AG10803 (cell line): ENCODE results near the gene ARPC2.

ENCODE experiments used
- DNase-seq: peaks from one replicate; pipeline ENCODE4 v3.0.0; 2010; ENCODE audit warnings: low read depth
- H3K4me3 ChIP-seq: 2 replicates; pipeline ENCODE4 v1.5.1; 2011; ENCODE audit warnings: mild to moderate bottlenecking, low read length, control low read depth
- CTCF ChIP-seq: conservative IDR thresholded peaks from 2 replicates; pipeline ENCODE4 v1.5.1; 2011; ENCODE audit warnings: mild to moderate bottlenecking, low read length, control low read depth, inconsistent platforms

ARPC2 gene

DNA sequence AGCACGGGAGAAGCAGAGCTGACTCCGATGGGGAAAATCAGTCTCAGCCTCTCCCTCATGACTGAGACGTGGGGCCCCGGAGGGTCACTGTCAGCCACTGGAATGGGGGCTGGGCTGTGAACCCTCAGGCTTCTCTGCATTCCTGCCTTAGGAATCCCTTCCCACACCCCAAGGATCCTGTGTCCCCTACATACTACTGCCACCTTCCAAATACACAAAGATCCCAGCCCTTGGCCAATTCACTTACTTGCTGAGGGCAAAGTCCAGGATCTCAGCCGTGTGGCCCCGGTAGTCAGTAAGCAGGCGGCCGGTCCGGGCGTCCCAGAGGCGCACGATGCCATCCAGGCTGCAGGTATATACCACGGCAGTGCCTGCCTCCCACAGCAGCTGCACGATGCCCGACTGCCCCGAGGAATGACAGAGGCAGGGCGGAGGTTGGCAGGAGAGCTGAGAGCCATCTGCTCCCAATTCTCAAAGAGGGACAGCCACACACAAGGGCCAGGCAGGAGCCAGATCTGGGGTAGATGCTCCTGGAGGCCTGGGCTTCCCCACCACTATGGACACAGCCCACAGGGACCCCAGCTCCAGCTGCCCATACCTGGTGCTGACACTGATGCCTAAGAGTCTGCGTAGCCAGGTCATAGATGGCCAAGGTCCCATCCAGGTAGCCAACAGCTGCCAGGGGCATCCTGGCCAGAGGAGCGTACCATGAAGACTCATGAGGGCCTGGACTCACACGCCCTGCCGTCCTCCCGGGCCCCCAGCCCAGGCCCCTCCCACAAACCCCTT is 48.0 kb downstream of the ARPC2 start:
- no peak for DNase-seq
- no peak overlapping the region for H3K4me3 ChIP-seq
- TF ChIP-seq CTCF: no peak

DNA sequence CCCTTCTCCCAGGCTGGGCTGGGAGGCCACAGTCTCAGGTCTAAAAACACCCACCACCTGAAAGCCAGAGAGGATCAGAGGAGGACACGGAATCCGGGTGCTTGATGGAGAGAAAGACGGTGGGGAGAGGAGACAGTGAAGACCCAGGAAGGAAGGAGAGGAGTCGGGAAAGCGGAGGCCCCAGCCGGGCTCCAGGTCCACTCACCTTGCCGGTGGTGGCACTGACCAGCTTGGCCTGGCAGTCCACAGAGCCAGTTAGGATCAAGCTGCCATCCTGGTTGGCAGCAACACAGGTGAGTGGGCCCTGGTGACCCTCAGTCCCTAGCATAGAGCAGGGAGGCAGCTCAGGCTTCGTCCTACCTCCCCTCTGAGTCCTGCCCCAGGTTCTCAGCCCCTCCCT is 48.6 kb downstream of the ARPC2 start:
- H3K4me3 ChIP-seq: no peak overlapping the region
- no peak for TF ChIP-seq CTCF
- no peak for DNase-seq

DNA sequence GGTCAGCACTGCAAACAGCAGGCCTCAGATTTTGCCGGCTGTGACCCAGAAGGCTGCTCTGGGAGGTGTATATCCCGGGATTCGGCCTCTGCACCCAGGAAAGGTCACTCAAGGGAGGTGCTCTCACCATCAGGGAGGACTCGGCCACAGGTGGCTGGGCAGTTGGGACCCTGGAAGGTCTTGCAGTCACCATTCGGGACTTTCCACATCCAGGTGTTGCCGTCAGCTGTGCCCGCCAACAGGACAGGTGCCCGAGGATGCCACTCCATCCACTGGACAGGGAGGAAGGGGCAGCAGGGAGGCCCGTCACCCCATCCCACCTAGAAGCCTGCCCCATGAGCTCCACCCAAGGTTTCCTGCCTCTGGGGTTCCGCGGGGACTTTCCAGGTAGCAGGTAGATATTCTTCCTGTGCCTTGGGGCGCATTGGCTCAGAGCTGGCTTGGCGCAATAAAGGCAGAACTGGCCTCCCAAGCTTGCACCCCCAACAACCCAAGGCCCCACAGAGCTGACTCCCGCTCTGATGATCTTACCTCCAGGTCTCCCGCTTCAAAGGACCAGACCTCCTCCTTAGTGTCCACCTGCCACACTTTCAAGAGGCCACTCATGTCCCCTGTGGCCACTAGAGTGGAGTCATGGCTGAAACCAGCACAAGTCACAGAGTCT is 49.5 kb downstream of the ARPC2 start:
- no peak for TF ChIP-seq CTCF
- H3K4me3 ChIP-seq: no peak overlapping the region
- DNase-seq: no peak

- H3K4me3 ChIP-seq: no peak overlapping the region
- TF ChIP-seq CTCF: no peak
- DNase-seq: no peak
Observed at GRCh38 chr2:218267259-218267658, 50.3 kb downstream of the ARPC2 start.

DNA sequence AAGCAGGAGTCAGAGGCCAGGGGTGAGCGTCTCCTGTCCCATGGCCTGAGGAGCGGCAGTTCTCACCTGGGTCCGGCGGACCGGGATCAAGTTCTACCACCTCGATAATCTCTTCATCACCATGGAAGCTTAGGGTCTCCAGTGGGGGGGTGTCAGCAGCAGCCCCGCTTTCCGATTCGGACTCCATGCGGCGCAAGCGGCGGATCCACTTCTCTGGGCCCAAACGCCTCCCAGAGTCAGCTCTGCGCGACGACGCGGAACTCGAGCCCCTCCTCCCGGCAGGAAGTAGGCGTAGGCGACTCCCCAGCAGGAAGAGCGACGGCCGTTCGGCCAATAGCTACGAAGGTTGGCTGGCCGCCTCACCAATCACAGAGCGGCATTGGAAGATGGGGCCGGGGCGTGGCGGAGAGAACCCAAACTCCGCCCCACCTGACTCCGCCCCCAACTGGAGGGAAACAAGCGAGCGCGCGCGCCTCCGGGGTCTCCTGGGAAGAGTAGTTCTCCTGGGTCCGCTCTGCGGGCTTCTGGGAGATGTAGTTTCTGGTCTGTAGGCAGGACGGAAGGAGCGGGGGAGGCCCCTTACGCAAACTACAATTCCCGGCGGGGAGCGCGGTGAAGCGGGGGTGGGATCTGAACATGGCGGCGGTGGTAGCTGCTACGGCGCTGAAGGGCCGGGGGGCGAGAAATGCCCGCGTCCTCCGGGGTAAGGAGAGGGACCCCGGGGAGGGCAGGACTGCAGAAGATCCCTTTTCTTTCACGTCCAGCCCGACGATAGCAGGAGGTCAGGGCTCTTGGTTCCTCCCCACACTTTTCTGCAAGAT is 53.1 kb downstream of the ARPC2 start, which contains the start of the genes AAMP and PNKD:
Gene AAMP, minus strand, starts transcription at position 238 of the 821 bp plus-strand sequence. Its CDS starts 51 bp downstream, at position 187.
Gene PNKD, plus strand, starts transcription at position 620 of the 821 bp plus-strand sequence. Its CDS starts 17 bp downstream, at position 637.
- DNase-seq: peak; percentile 99
- peak within 1 kb of the TSS; percentile 95 for H3K4me3 ChIP-seq
- TF ChIP-seq CTCF: peak; percentile 8; the same call in 1 of the 2 replicates

GRCh38 chr2:218270721-218271486 is 53.9 kb downstream of the ARPC2 start:
- H3K4me3 ChIP-seq: peak overlapping the region; percentile 93
- no peak for TF ChIP-seq CTCF
- DNase-seq: no peak
